GM21529 (cell line): ENCODE results near the gene PTTG1.

Source experiments
- ATAC-seq: cut with Tn5 transposase; IDR thresholded peaks from one replicate; pipeline ENCODE4 v1.9.1; 2021; ENCODE audit not compliant: unreplicated experiment

Gene PTTG1

DNA sequence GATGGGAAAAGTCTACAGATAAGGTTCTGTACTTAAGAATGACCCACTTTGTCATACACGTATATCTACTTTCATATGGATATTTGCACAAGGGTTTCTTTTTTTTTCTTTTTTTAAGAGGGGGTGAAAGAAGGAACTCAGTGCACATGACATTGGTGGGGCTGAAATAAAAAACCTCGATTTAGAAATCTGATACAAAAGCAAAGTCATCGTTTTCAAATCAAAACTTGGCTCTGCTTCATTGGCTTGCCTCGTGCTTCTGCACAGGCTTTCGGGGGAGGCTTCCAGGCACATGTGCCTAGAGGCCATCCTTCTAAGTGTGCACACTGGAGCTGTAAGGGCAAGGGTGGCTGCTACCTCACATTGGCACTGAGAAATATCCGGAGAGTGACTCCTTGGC is 31.1 kb downstream of the PTTG1 start:
- ATAC-seq, result no peak

DNA sequence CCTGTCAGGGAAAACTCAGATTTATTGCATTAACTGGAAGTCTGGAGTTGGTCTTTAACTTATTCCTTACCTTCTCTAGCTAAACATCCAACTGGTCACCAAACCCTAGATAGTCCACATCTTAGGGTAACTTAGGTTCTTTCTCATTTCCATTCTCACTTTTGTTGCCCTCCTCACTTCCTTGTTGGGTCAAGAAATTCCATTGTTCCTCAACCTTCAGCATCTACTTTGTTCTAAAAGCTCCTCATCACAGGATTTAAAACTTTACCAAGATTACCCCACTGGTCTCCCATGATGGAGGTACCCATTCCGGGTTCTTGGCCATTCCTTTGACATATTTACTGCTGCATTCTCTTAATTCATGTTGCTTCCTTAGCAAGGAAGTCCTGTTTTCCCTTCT is 32.1 kb downstream of the PTTG1 start:
- no peak for ATAC-seq

- no peak for ATAC-seq
Measured at GRCh38 chr5:160455600-160455999, 33.9 kb downstream of the PTTG1 start.

- ATAC-seq, result no peak
Measured at GRCh38 chr5:160456480-160457177, 35.0 kb downstream of the PTTG1 start.

DNA sequence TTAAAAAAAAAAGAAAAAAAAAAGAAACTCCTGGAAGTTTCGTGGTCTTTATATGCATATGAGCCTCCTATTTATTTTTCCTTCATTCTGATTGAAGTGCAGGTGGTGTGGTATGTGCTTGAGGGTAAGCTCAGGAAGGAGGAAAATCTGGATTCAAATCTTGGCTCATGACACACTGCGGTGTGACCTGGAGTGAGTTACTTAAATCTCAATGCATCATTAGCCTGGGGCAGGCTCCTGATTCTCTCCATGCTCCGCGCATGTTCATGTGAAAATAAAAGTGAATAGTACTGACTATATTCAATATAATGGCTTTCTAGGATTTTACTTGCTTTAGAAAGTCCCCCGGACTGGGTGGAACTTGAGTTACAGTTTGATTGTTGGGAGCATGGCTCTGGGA is 35.6 kb downstream of the PTTG1 start:
- ATAC-seq, result no peak

- ATAC-seq, result peak; percentile 72
Measured at GRCh38 chr5:160458806-160459800, 37.4 kb downstream of the PTTG1 start.

- no peak for ATAC-seq
Measured at GRCh38 chr5:160460377-160461049, 38.9 kb downstream of the PTTG1 start.

DNA sequence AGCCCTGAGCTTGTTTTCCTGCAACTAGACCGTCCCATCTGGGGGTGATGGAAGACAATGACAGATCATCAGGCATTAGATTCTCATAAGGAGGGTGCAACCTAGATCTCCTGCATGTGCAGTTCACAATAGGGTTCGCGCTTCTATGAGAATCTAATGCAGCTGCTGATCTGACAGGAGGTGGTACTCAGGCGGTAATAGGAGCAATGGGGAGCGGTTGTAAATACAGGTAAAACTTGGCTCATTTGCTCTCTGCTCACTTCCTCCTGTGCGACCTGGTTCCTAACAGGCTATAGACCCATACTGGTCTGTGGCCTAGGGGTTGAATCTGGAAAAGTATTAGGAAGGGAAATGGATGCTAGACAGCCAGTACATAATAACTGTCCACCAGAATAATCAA is 39.7 kb downstream of the PTTG1 start:
- ATAC-seq, result no peak

DNA sequence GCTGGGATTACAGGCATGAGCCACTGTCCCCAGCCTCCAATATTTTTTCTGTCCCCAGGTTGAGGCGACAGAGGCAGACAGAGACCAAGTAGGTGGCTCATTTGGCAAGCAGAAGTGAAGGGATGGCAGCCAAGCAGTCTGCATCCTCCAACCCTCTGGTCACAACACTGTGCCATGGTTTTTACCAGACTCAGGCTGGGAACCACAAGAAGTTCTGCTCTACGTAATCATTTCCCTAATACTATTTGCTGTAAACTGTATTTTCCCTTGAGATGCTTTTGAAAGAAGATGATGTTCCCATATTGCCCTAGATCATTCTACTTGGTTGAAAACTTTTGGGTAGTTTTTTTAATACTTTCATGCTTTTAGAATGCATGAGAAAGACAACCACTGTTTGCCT is 40.5 kb downstream of the PTTG1 start:
- peak; percentile 38 for ATAC-seq

- no peak for ATAC-seq
Measured at GRCh38 chr5:160463227-160463626, 41.6 kb downstream of the PTTG1 start.

DNA sequence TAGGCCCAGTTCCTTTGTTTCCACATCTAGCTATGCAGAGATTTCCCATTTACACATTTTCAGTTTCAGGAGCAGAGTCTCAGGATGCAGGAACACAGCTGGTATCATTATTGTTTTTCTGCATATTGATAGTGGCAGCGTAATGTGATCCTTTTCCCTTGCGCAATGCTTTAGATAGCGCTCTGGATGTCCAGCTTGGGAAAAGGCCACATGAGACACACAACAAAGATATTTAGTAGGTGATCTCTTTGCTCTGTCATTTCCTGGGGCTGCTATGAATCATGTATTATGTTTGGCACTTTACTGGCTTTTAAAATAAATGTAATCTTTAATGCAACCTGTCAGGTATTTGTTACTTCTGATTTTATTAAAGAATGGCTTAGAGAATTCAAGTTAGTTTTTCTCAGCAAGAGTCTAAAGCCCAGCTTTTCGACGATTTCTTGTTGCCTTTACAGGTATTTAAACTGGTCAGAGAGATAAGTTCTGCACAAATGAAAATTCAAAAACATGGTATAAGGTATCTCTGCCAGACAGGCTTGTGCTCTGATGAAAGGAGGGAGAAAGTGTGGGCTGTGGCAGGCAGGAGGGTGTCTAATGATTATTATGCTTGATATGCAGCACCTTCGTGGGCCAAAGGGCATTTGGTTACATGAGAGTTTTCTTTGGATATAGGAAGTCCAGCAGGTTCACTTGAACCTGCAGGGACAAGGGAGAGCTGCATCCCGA is 42.2 kb downstream of the PTTG1 start:
- ATAC-seq, result no peak

- ATAC-seq, result no peak
Measured at GRCh38 chr5:160464466-160464797, 42.8 kb downstream of the PTTG1 start.

GRCh38 chr5:160466116-160466515 is 44.5 kb downstream of the PTTG1 start:
- no peak for ATAC-seq

- ATAC-seq, result no peak
Measured at GRCh38 chr5:160466889-160467554, 45.4 kb downstream of the PTTG1 start.

DNA sequence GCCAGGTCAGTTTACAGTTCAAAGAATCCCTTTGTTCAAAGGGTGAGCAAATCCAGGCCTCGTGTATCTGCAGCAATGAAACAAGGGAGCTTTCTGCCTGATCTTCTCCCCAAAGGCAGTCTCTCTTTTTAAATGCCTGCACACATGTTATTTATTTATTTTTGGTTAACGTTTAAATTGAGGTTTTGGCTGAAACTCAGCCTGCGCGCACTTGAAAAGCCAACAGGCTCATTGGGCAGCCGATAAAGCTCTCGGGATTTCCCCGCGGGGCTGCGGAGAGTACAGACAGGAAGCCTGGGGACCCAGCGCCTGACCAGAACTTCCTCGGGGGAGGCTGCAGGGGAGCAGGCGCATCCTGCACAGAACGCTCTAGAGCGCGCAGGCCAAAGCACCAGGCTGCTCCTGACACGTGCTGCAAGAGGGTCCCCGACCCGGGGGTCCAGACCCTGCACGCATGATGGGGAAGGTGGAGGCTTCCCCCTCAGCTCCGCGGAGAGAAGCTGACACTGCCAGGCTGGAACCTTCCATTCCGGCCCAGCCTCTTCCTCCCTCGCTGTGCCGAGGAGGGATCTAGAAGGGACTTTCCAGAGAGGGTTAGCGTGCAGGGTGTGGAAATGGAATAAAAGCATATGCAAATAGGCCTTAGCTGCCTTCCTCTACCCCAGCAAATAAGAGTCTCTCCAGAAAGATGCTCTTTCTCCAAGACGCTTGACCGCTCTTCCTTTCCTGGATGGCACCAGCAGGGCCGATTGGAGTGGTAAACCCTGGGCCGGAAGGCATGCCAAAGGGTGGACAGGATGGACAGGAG is 46.1 kb downstream of the PTTG1 start:
- peak; percentile 89 for ATAC-seq

- ATAC-seq, result no peak
Measured at GRCh38 chr5:160468363-160468975, 46.8 kb downstream of the PTTG1 start.

DNA sequence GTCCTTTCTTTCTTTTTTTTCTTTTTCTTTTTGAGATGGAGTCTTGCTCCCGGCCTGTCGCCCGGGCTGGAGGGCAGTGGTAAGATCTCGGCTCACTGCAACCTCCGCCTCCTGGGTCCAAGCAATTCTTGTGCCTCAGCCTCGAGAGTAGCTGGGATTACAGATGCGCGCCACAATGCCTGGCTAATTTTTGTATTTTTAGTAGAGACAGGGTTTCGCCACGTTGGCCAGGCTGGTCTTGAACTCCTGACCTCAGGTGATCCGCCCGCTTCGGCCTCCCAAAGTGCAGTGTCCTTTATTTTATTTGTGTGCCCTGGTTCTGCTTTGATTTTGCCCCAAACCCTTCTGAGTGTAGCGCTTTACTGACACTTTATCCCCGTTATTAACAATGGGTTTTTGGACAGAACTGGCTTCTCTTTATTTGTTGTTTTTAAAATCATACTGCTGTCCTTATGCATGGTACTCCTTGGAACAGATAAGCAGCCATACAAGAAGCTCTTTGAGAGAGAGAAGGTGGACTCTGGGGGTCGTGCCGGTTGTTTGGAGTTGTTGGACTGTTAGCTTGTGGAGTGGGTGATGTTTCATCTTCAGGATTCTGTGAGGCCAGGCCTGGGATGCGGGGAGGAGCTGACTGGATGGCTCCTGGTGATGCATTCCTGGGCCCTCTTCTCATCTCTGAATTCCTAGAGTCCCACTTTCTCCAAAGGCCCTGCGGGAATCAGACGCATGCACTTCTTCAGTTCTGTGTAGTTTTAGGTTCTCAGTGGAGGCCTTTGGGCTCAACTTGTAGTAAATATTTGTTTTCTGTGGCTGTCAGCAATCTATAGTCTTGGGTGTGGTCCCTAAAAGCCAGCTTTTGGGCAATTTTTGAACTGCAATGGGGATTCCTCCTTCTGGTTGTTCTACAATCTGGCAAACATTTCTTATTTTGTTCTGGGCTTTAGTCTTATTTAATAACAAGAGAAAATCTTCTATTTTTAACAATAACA is 47.8 kb downstream of the PTTG1 start:
- no peak for ATAC-seq
